ENCODE results near the gene GHR. TPM values are rescaled to one million over a fixed set of nuclear protein-coding genes. Genes with fewer than 3 reads are reported as not detected.
A peak's percentile ranks its signal among the peaks of the same experiment; 100 is the strongest.

Gene GHR
- total RNA-seq, 1 donor: 5.4 TPM

GRCh38 chr5:42761791-42762190, 338.6 kb downstream of the GHR start:
- Histone ChIP-seq H3K4me3 (ENCODE audit: insufficient read depth, low read length) (no peak overlapping the region), H3K9me3 (ENCODE audit: low read depth, low read length) (no peaks in the 10 kb centered on the region), H4K20me1 (ENCODE audit: insufficient read depth, low read length) (no peaks in the 10 kb centered on the region), H3K27me3 (ENCODE audit: insufficient read depth, low read length) (no peaks in the 10 kb centered on the region), H3K4me1 (ENCODE audit: insufficient read depth, low read length) (peaks cover 4% of the 10 kb centered on the region), H3K36me3 (ENCODE audit: insufficient read depth, low read length) (no peaks in the 10 kb centered on the region), H2AFZ (ENCODE audit: low read length) (no peak overlapping the region), H3K4me2 (ENCODE audit: insufficient read depth, low read length) (no peak overlapping the region), H3K79me2 (ENCODE audit: insufficient read depth, low read length) (no peaks in the 10 kb centered on the region), H3K27ac (ENCODE audit: low read depth, low read length) (no peak overlapping the region)
- TF ChIP-seq CTCF (IDR thresholded peaks at IDR 0.05; ENCODE audit: extremely low read depth, low read depth, low read length): no peak
- DNase-seq (ENCODE audit: insufficient read length, low spot score, missing footprints): no peak

GRCh38 chr5:42767491-42768105, 344.4 kb downstream of the GHR start:
- H3K27me3 ChIP-seq (ENCODE audit: insufficient read depth, low read length): no peaks in the 10 kb centered on the region
- H3K9me3 ChIP-seq (ENCODE audit: low read depth, low read length): no peaks in the 10 kb centered on the region
- no peak overlapping the region for H3K4me3 ChIP-seq (ENCODE audit: insufficient read depth, low read length)
- no peaks in the 10 kb centered on the region for H3K4me1 ChIP-seq (ENCODE audit: insufficient read depth, low read length)
- H3K36me3 ChIP-seq (ENCODE audit: insufficient read depth, low read length): no peaks in the 10 kb centered on the region
- peak; percentile 35 for DNase-seq (ENCODE audit: insufficient read length, low spot score, missing footprints)
- no peak overlapping the region for H2AFZ ChIP-seq (ENCODE audit: low read length)
- no peaks in the 10 kb centered on the region for H3K79me2 ChIP-seq (ENCODE audit: insufficient read depth, low read length)
- H4K20me1 ChIP-seq (ENCODE audit: insufficient read depth, low read length): no peaks in the 10 kb centered on the region
- no peak overlapping the region for H3K4me2 ChIP-seq (ENCODE audit: insufficient read depth, low read length)
- H3K27ac ChIP-seq (ENCODE audit: low read depth, low read length): no peak overlapping the region
- TF ChIP-seq CTCF (IDR thresholded peaks at IDR 0.05; ENCODE audit: extremely low read depth, low read depth, low read length): peak; percentile 51

- no peaks in the 10 kb centered on the region for H3K27me3 ChIP-seq (ENCODE audit: insufficient read depth, low read length)
- H4K20me1 ChIP-seq (ENCODE audit: insufficient read depth, low read length): no peaks in the 10 kb centered on the region
- no peak overlapping the region for H3K27ac ChIP-seq (ENCODE audit: low read depth, low read length)
- H3K4me3 ChIP-seq (ENCODE audit: insufficient read depth, low read length): no peak overlapping the region
- no peak overlapping the region for H3K4me2 ChIP-seq (ENCODE audit: insufficient read depth, low read length)
- TF ChIP-seq CTCF (IDR thresholded peaks at IDR 0.05; ENCODE audit: extremely low read depth, low read depth, low read length): no peak
- H3K4me1 ChIP-seq (ENCODE audit: insufficient read depth, low read length): peaks cover 5% of the 10 kb centered on the region
- DNase-seq (ENCODE audit: insufficient read length, low spot score, missing footprints): no peak
- no peak overlapping the region for H2AFZ ChIP-seq (ENCODE audit: low read length)
- H3K79me2 ChIP-seq (ENCODE audit: insufficient read depth, low read length): no peaks in the 10 kb centered on the region
- no peaks in the 10 kb centered on the region for H3K9me3 ChIP-seq (ENCODE audit: low read depth, low read length)
- H3K36me3 ChIP-seq (ENCODE audit: insufficient read depth, low read length): no peaks in the 10 kb centered on the region
Observed at GRCh38 chr5:42768106-42768504, 344.9 kb downstream of the GHR start.

GRCh38 chr5:42770003-42770402, 346.8 kb downstream of the GHR start:
- Histone ChIP-seq H3K79me2 (ENCODE audit: insufficient read depth, low read length) (no peaks in the 10 kb centered on the region), H3K27ac (ENCODE audit: low read depth, low read length) (no peak overlapping the region), H2AFZ (ENCODE audit: low read length) (no peak overlapping the region), H3K36me3 (ENCODE audit: insufficient read depth, low read length) (no peaks in the 10 kb centered on the region), H3K4me3 (ENCODE audit: insufficient read depth, low read length) (no peak overlapping the region), H3K4me2 (ENCODE audit: insufficient read depth, low read length) (no peak overlapping the region), H4K20me1 (ENCODE audit: insufficient read depth, low read length) (no peaks in the 10 kb centered on the region), H3K27me3 (ENCODE audit: insufficient read depth, low read length) (no peaks in the 10 kb centered on the region), H3K9me3 (ENCODE audit: low read depth, low read length) (no peaks in the 10 kb centered on the region), H3K4me1 (ENCODE audit: insufficient read depth, low read length) (peaks cover 5% of the 10 kb centered on the region)
- no peak for DNase-seq (ENCODE audit: insufficient read length, low spot score, missing footprints)
- TF ChIP-seq CTCF (IDR thresholded peaks at IDR 0.05; ENCODE audit: extremely low read depth, low read depth, low read length): no peak

Data from osteoblast (primary cell).